Stimulated activated CD4-positive, alpha-beta T cell treated with anti-CD3 and anti-CD28 coated beads, Interleukin-1b, Interleukin-23, amount 100 ng/mL, for 24 hours (primary cell): Measurements from ENCODE around the gene KRT76.

Experiments
- DNase-seq, 4 experiments: peaks; one replicate each; pipeline ENCODE4 v3.0.0-alpha.2; 2020; ENCODE audit warnings: low read depth in 4 of 4, low spot score in 1 of 4

The KRT76 gene

GRCh38 chr12:52782502-52782901, 5.4 kb upstream of the KRT76 start:
- DNase-seq: no peak

- DNase-seq: no peak
Observed at GRCh38 chr12:52781399-52782082, 4.4 kb upstream of the KRT76 start.

- no peak for DNase-seq
Observed at GRCh38 chr12:52779914-52780313, 2.8 kb upstream of the KRT76 start.

- DNase-seq: no peak
Observed at GRCh38 chr12:52778833-52779232, 1.7 kb upstream of the KRT76 start.

GRCh38 chr12:52777566-52777965, 421 bp upstream of the KRT76 start:
- no peak for DNase-seq

- DNase-seq: no peak
Observed at GRCh38 chr12:52776435-52776834, 710 bp downstream of the KRT76 start.

- no peak for DNase-seq
Observed at GRCh38 chr12:52774629-52775250, 2.4 kb downstream of the KRT76 start.

- no peak for DNase-seq
Observed at GRCh38 chr12:52772772-52773171, 4.4 kb downstream of the KRT76 start.

- DNase-seq: no peak
Observed at GRCh38 chr12:52772188-52772587, 5.0 kb downstream of the KRT76 start.

- no peak for DNase-seq
Observed at GRCh38 chr12:52771505-52771904, 5.6 kb downstream of the KRT76 start.

- no peak for DNase-seq
Observed at GRCh38 chr12:52771088-52771487, 6.1 kb downstream of the KRT76 start.

GRCh38 chr12:52769946-52770345, 7.2 kb downstream of the KRT76 start:
- no peak for DNase-seq

GRCh38 chr12:52769354-52769753, 7.8 kb downstream of the KRT76 start:
- no peak for DNase-seq

- DNase-seq: no peak
Observed at GRCh38 chr12:52768479-52769200, 8.5 kb downstream of the KRT76 start.

- DNase-seq: no peak
Observed at GRCh38 chr12:52767427-52767826, 9.7 kb downstream of the KRT76 start.

GRCh38 chr12:52767020-52767379, 10.1 kb downstream of the KRT76 start:
- no peak for DNase-seq

- no peak for DNase-seq
Observed at GRCh38 chr12:52766351-52767019, 10.7 kb downstream of the KRT76 start.

GRCh38 chr12:52765702-52766101, 11.4 kb downstream of the KRT76 start:
- DNase-seq: no peak

- no peak for DNase-seq
Observed at GRCh38 chr12:52763991-52764390, 13.2 kb downstream of the KRT76 start.

GRCh38 chr12:52763036-52763659, 14.0 kb downstream of the KRT76 start:
- DNase-seq: no peak

GRCh38 chr12:52761802-52762201, 15.3 kb downstream of the KRT76 start:
- no peak for DNase-seq
